Stimulated activated CD4-positive, alpha-beta T cell treated with anti-CD3 and anti-CD28 coated beads, Interleukin-4, amount 100 ng/mL, for 1 hour (primary cell): ENCODE data around the gene GPC6.

Source experiments
- DNase-seq: peaks from one replicate; pipeline ENCODE4 v3.0.0-alpha.2; 2020

Gene GPC6

GRCh38 chr13:93517658-93518057 is 291.1 kb downstream of the GPC6 start:
- DNase-seq, result no peak

- no peak for DNase-seq
Measured at GRCh38 chr13:93521307-93521706, 294.7 kb downstream of the GPC6 start.

- no peak for DNase-seq
Measured at GRCh38 chr13:93522501-93522900, 295.9 kb downstream of the GPC6 start.

- DNase-seq, result no peak
Measured at GRCh38 chr13:93525087-93525486, 298.5 kb downstream of the GPC6 start.

GRCh38 chr13:93527748-93528297 is 301.2 kb downstream of the GPC6 start:
- no peak for DNase-seq

GRCh38 chr13:93529961-93530360 is 303.4 kb downstream of the GPC6 start:
- DNase-seq, result no peak

- no peak for DNase-seq
Measured at GRCh38 chr13:93534181-93534700, 307.6 kb downstream of the GPC6 start.

- no peak for DNase-seq
Measured at GRCh38 chr13:93535251-93535650, 308.6 kb downstream of the GPC6 start.

- no peak for DNase-seq
Measured at GRCh38 chr13:93539914-93540313, 313.3 kb downstream of the GPC6 start.

GRCh38 chr13:93547886-93548285 is 321.3 kb downstream of the GPC6 start:
- no peak for DNase-seq

- no peak for DNase-seq
Measured at GRCh38 chr13:93549326-93550005, 322.9 kb downstream of the GPC6 start.

GRCh38 chr13:93550236-93550635 is 323.6 kb downstream of the GPC6 start:
- DNase-seq, result no peak

GRCh38 chr13:93552596-93552995 is 326.0 kb downstream of the GPC6 start:
- DNase-seq, result no peak

GRCh38 chr13:93554514-93554913 is 327.9 kb downstream of the GPC6 start:
- DNase-seq, result no peak

GRCh38 chr13:93558637-93559036 is 332.0 kb downstream of the GPC6 start:
- no peak for DNase-seq

GRCh38 chr13:93559718-93560117 is 333.1 kb downstream of the GPC6 start:
- no peak for DNase-seq

- no peak for DNase-seq
Measured at GRCh38 chr13:93561576-93562225, 335.1 kb downstream of the GPC6 start.

- no peak for DNase-seq
Measured at GRCh38 chr13:93562676-93563075, 336.1 kb downstream of the GPC6 start.

GRCh38 chr13:93577105-93577504 is 350.5 kb downstream of the GPC6 start:
- no peak for DNase-seq

- no peak for DNase-seq
Measured at GRCh38 chr13:93589788-93590187, 363.2 kb downstream of the GPC6 start.

GRCh38 chr13:93603043-93603442 is 376.4 kb downstream of the GPC6 start:
- no peak for DNase-seq

GRCh38 chr13:93614776-93615175 is 388.2 kb downstream of the GPC6 start:
- DNase-seq, result no peak

GRCh38 chr13:93620181-93620765 is 393.7 kb downstream of the GPC6 start:
- no peak for DNase-seq

GRCh38 chr13:93621051-93621450 is 394.4 kb downstream of the GPC6 start:
- DNase-seq, result no peak
